H9 (cell line): ENCODE measurements around the gene EPB41L4A. TPM values are rescaled to one million over a fixed set of nuclear protein-coding genes. Genes with fewer than 3 reads are reported as not detected.

Source experiments
- DNase-seq: peaks from one replicate; pipeline ENCODE4 v3.0.0-alpha.2; 2017
- H2AFZ ChIP-seq: one replicate; pipeline ENCODE4 v1.6.1; 2013; ENCODE audit warnings: mild to moderate bottlenecking, low read length, control low read depth, moderate library complexity
- H2AK5ac ChIP-seq: 2 replicates; pipeline ENCODE4 v1.6.1; 2013; ENCODE audit warnings: low read length, control low read depth, mixed read lengths; ENCODE audit not compliant: insufficient read length
- H2BK120ac ChIP-seq: one replicate; pipeline ENCODE4 v1.6.1; 2013; ENCODE audit warnings: low read depth, mild to moderate bottlenecking, low read length, control low read depth, inconsistent platforms; ENCODE audit not compliant: poor library complexity, severe bottlenecking
- H2BK12ac ChIP-seq: 2 replicates; pipeline ENCODE4 v1.6.1; 2013; ENCODE audit warnings: low read length, control low read depth, mixed read lengths, low read depth; ENCODE audit not compliant: insufficient read length
- H2BK15ac ChIP-seq: 2 replicates; pipeline ENCODE4 v1.6.1; 2013; ENCODE audit warnings: low read depth, low read length, control low read depth
- H2BK20ac ChIP-seq: one replicate; pipeline ENCODE4 v1.6.1; 2013; ENCODE audit warnings: low read depth, mild to moderate bottlenecking, low read length, control low read depth, inconsistent platforms; ENCODE audit not compliant: poor library complexity, severe bottlenecking
- H2BK5ac ChIP-seq: 2 replicates; pipeline ENCODE4 v1.6.1; 2013; ENCODE audit warnings: low read length, control low read depth, mixed read lengths; ENCODE audit not compliant: insufficient read length
- H3K14ac ChIP-seq: 2 replicates; pipeline ENCODE4 v1.6.1; 2013; ENCODE audit warnings: low read length, control low read depth; ENCODE audit not compliant: insufficient read depth
- H3K18ac ChIP-seq: 2 replicates; pipeline ENCODE4 v1.6.1; 2013; ENCODE audit warnings: low read depth, mild to moderate bottlenecking, mixed read lengths, low read length, control low read depth; ENCODE audit not compliant: insufficient read length
- H3K23ac ChIP-seq: 2 replicates; pipeline ENCODE4 v1.6.1; 2013; ENCODE audit warnings: low read length, control low read depth, mixed read lengths, low read depth; ENCODE audit not compliant: insufficient read length
- H3K23me2 ChIP-seq: 2 replicates; pipeline ENCODE4 v1.6.1; 2013; ENCODE audit warnings: low read depth, mild to moderate bottlenecking, mixed read lengths, low read length, control low read depth; ENCODE audit not compliant: insufficient read length, poor library complexity, severe bottlenecking
- H3K27ac ChIP-seq: 2 replicates; pipeline ENCODE4 v1.5.1; 2013; ENCODE audit warnings: low read length, control low read depth, mixed read lengths, low read depth; ENCODE audit not compliant: insufficient read length
- H3K27me3 ChIP-seq: 2 replicates; pipeline ENCODE4 v1.6.1; 2013; ENCODE audit warnings: low read length, control low read depth, inconsistent platforms; ENCODE audit not compliant: insufficient read depth
- H3K4ac ChIP-seq: 2 replicates; pipeline ENCODE4 v1.6.1; 2013; ENCODE audit warnings: low read depth, mild to moderate bottlenecking, control low read depth, inconsistent platforms, low read length, moderate library complexity
- H3K4me1 ChIP-seq: 2 replicates; pipeline ENCODE4 v1.6.1; 2013; ENCODE audit warnings: low read length, control low read depth, inconsistent platforms; ENCODE audit not compliant: insufficient read depth
- H3K4me2 ChIP-seq: 2 replicates; pipeline ENCODE4 v1.6.1; 2013; ENCODE audit warnings: low read length, control low read depth, mixed read lengths; ENCODE audit not compliant: insufficient read length, insufficient read depth
- H3K56ac ChIP-seq: 2 replicates; pipeline ENCODE4 v1.6.1; 2013; ENCODE audit warnings: low read depth, mild to moderate bottlenecking, mixed read lengths, low read length, control low read depth; ENCODE audit not compliant: insufficient read length
- H3K79me1 ChIP-seq: 2 replicates; pipeline ENCODE4 v1.6.1; 2013; ENCODE audit warnings: low read depth, mild to moderate bottlenecking, moderate library complexity, low read length, control low read depth, inconsistent platforms; ENCODE audit not compliant: insufficient read depth, poor library complexity, severe bottlenecking
- H3K79me2 ChIP-seq: 2 replicates; pipeline ENCODE4 v1.6.1; 2013; ENCODE audit warnings: low read length, control low read depth, inconsistent platforms; ENCODE audit not compliant: insufficient read depth
- H3K9ac ChIP-seq: 2 replicates; pipeline ENCODE4 v1.6.1; 2013; ENCODE audit warnings: low read length, control low read depth, mixed read lengths; ENCODE audit not compliant: insufficient read length; ENCODE audit errors: extremely low read depth
- H3K9me3 ChIP-seq: one replicate; pipeline ENCODE4 v1.6.1; 2013; ENCODE audit warnings: low read depth, low read length, inconsistent platforms; ENCODE audit not compliant: control insufficient read depth
- H3T11ph ChIP-seq: one replicate; pipeline ENCODE4 v1.6.1; 2013; ENCODE audit warnings: mild to moderate bottlenecking, low read length, control low read depth, inconsistent platforms
- H4K20me1 ChIP-seq: one replicate; pipeline ENCODE4 v1.6.1; 2013; ENCODE audit not compliant: control insufficient read depth, insufficient read length, insufficient read depth
- H4K5ac ChIP-seq: 2 replicates; pipeline ENCODE4 v1.6.1; 2013; ENCODE audit warnings: low read depth, mild to moderate bottlenecking, mixed read lengths, low read length, control low read depth; ENCODE audit not compliant: insufficient read length
- H4K8ac ChIP-seq: replicated peaks from 2 replicates; pipeline ENCODE4 v1.6.1; 2013; ENCODE audit warnings: low read length, control low read depth, mixed read lengths, low read depth; ENCODE audit not compliant: insufficient read length
- H4K91ac ChIP-seq: 2 replicates; pipeline ENCODE4 v1.6.1; 2013; ENCODE audit warnings: low read depth, mild to moderate bottlenecking, moderate library complexity, mixed read lengths, low read length, control low read depth; ENCODE audit not compliant: insufficient read length
- H3K27ac Mint-ChIP-seq, 3 experiments: 2 replicates in 2 of 3; 3 replicates in 1 of 3; pipeline ENCODE4 v1.8.0; 2020 to 2021; ENCODE audit warnings: mixed read lengths in 3 of 3, mild to moderate bottlenecking in 1 of 3, moderate library complexity in 1 of 3
- H3K27me3 Mint-ChIP-seq: 2 replicates; pipeline ENCODE4 v1.8.0; 2021; ENCODE audit warnings: low read depth, mild to moderate bottlenecking, moderate library complexity, mixed read lengths
- H3K36me3 Mint-ChIP-seq, 3 experiments: 2 replicates in 2 of 3; 3 replicates in 1 of 3; pipeline ENCODE4 v1.8.0; 2020 to 2021; ENCODE audit warnings: low read depth in 3 of 3, mixed read lengths in 3 of 3; ENCODE audit not compliant: insufficient read depth in 1 of 3
- H3K4me1 Mint-ChIP-seq, 2 experiments: 2 replicates each; pipeline ENCODE4 v1.8.0; 2020; ENCODE audit warnings: mixed read lengths in 2 of 2
- H3K4me3 Mint-ChIP-seq, 2 experiments: 2 replicates in 1 of 2; 3 replicates in 1 of 2; pipeline ENCODE4 v1.8.0; 2020 to 2021; ENCODE audit warnings: mild to moderate bottlenecking in 2 of 2, mixed read lengths in 2 of 2, moderate library complexity in 1 of 2
- H3K9me3 Mint-ChIP-seq, 2 experiments: 2 replicates in 1 of 2; 3 replicates in 1 of 2; pipeline ENCODE4 v1.8.0; 2020; ENCODE audit warnings: mild to moderate bottlenecking in 2 of 2, mixed read lengths in 2 of 2, moderate library complexity in 1 of 2
- WGBS: extraction: QIAGEN DNeasy Blood & Tissue Kit; methylation state at CpG from one replicate; pipeline ENCODE4 v1.1.7; 2013; ENCODE audit warnings: missing lambda C conversion rate, low lambda C conversion rate, mixed read lengths; ENCODE audit not compliant: insufficient read length; ENCODE audit errors: extremely low coverage; 5-methylcytosine and 5-hydroxymethylcytosine counted together
- total RNA-seq: library from RNA; stranded (reverse); gene quantifications from 2 replicates; pipeline ENCODE4 v1.2.1, GENCODE V29; 2021
- TF ChIP-seq, protein P1 (sequence below): fragments of 200-600 bp; sonication (generic); conservative IDR thresholded peaks from 3 replicates; pipeline ENCODE4 v1.8.0; 2021; ENCODE audit warnings: antibody characterized with exemption, mild to moderate bottlenecking

The EPB41L4A gene
- total RNA-seq, 1 experiment from 2014 or later: 4.9 TPM

DNA sequence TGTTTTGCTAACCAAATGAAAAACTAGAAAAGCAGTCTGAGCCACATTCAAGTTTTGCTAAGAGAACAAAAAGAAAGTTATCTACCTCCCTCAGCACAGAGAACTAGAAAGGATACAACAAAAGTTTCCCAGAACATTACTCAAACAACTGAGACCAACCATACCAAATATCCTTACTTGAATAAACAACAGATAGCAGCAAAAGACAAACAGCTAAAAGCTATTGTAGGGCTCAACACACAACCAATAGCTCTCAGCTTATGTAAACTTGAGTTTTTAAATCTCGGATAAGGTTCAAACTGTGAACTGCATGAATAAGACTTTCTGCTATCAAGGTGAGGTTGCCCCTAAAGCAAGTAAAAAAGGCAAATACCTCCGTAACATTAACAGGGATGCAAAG, 3.5 kb downstream of the EPB41L4A start:
- no peak overlapping the region for H2BK15ac ChIP-seq
- no peak overlapping the region for H3K4ac ChIP-seq
- Mint-ChIP-seq H3K27me3 (peaks cover 27% of the 10 kb centered on the region), H3K9me3 (no peaks in the 10 kb centered on the region), H3K4me1 (peaks cover 18% of the 10 kb centered on the region in 2 experiments), H3K27ac (no peak overlapping the region), H3K4me3 (no peak overlapping the region), H3K36me3 (no peaks in the 10 kb centered on the region; a peak in 1 of 7 replicates)
- no peaks in the 10 kb centered on the region for H3K79me1 ChIP-seq
- H4K20me1 ChIP-seq: no peaks in the 10 kb centered on the region
- peaks cover 3% of the 10 kb centered on the region; the same call in 1 of the 2 replicates for H3K4me1 ChIP-seq
- no peak overlapping the region for H4K91ac ChIP-seq
- no peak overlapping the region for H3K56ac ChIP-seq
- H3K14ac ChIP-seq: no peak overlapping the region
- peaks cover 4% of the 10 kb centered on the region; the same call in 1 of the 2 replicates for H3K27me3 ChIP-seq
- WGBS: no CpG with 5 or more reads among the region's 2 CpGs
- H2AFZ ChIP-seq: no peak overlapping the region
- no peak overlapping the region for H2BK120ac ChIP-seq
- H2BK20ac ChIP-seq: no peak overlapping the region
- TF ChIP-seq, protein P1, sequence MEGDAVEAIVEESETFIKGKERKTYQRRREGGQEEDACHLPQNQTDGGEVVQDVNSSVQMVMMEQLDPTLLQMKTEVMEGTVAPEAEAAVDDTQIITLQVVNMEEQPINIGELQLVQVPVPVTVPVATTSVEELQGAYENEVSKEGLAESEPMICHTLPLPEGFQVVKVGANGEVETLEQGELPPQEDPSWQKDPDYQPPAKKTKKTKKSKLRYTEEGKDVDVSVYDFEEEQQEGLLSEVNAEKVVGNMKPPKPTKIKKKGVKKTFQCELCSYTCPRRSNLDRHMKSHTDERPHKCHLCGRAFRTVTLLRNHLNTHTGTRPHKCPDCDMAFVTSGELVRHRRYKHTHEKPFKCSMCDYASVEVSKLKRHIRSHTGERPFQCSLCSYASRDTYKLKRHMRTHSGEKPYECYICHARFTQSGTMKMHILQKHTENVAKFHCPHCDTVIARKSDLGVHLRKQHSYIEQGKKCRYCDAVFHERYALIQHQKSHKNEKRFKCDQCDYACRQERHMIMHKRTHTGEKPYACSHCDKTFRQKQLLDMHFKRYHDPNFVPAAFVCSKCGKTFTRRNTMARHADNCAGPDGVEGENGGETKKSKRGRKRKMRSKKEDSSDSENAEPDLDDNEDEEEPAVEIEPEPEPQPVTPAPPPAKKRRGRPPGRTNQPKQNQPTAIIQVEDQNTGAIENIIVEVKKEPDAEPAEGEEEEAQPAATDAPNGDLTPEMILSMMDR: no peak
- no peak for DNase-seq
- H3K4me2 ChIP-seq: no peak overlapping the region
- no peak overlapping the region for H3K18ac ChIP-seq
- no peaks in the 10 kb centered on the region for H3K79me2 ChIP-seq
- H3K9ac ChIP-seq: no peak overlapping the region
- H2AK5ac ChIP-seq: no peak overlapping the region
- no peak overlapping the region for H2BK12ac ChIP-seq
- H3K23ac ChIP-seq: no peak overlapping the region
- H3K9me3 ChIP-seq: no peaks in the 10 kb centered on the region
- H2BK5ac ChIP-seq: no peak overlapping the region
- no peak overlapping the region for H3T11ph ChIP-seq
- H3K23me2 ChIP-seq: peaks cover 18% of the 10 kb centered on the region
- no peak overlapping the region for H3K27ac ChIP-seq
- H4K8ac ChIP-seq: no peak overlapping the region
- no peak overlapping the region for H4K5ac ChIP-seq
